Thoracic aorta (tissue), 2 donors: ENCODE measurements around the gene KIF1B. TPM values are rescaled to one million over a fixed set of nuclear protein-coding genes. Genes with fewer than 3 reads are reported as not detected.
A peak's percentile ranks its signal among the peaks of the same experiment; 100 is the strongest.
"Not testable (repeated sequence)": the region's sequence is repeated elsewhere in the genome, so short reads cannot be mapped to it uniquely, and the experiment has no call there.

ENCODE experiments used
- ATAC-seq: fragments of 150-250 bp; one replicate; pipeline ENCODE4 v1.8.0; 2017; ENCODE audit warnings: low read depth; ENCODE audit not compliant: insufficient number of reproducible peaks, low FRiP score
- DNase-seq: peaks from one replicate; pipeline ENCODE4 v3.0.0-alpha.2; 2020; ENCODE audit warnings: low spot score
- H3K27ac ChIP-seq, 2 donors: fragments of 200-600 bp; sonication (generic); 1 replicate in 1 of 2; 2 replicates in 1 of 2; pipeline ENCODE4 v1.5.1; 2016; ENCODE audit warnings: mild to moderate bottlenecking in 2 of 2, moderate library complexity in 2 of 2
- H3K27me3 ChIP-seq: fragments of 200-600 bp; sonication (generic); replicated peaks from 2 replicates; pipeline ENCODE4 v1.6.0; 2016; ENCODE audit warnings: mild to moderate bottlenecking; ENCODE audit not compliant: insufficient read depth
- H3K36me3 ChIP-seq: fragments of 200-600 bp; sonication (generic); one replicate; pipeline ENCODE4 v1.5.1; 2016
- H3K4me1 ChIP-seq, 2 donors: fragments of 200-600 bp; sonication (generic); 1 replicate in 1 of 2; 2 replicates in 1 of 2; pipeline versions ENCODE4 v1.5.1 to v1.6.0; 2016; ENCODE audit warnings: low read depth in 2 of 2, mild to moderate bottlenecking in 1 of 2; ENCODE audit not compliant: control insufficient read depth in 1 of 2
- H3K4me3 ChIP-seq: fragments of 200-600 bp; sonication (generic); 2 replicates; pipeline ENCODE4 v1.5.1; 2016; ENCODE audit warnings: mild to moderate bottlenecking
- H3K9me3 ChIP-seq: fragments of 200-600 bp; sonication (generic); 2 replicates; pipeline ENCODE4 v1.5.1; 2016
- total RNA-seq, 2 donors: library from RNA; depleted of rRNA; stranded (reverse); fragments of >200 nt; gene quantifications; one replicate each; pipeline versions ENCODE4 v1.1.0 to v1.2.3, GENCODE V29; 2016
- TF ChIP-seq, protein P1 (sequence below): fragments of 200-600 bp; sonication (generic); IDR thresholded peaks from one replicate; pipeline ENCODE4 v1.5.1; 2019; ENCODE audit warnings: antibody characterized with exemption

Gene KIF1B
- total RNA-seq, 2 donors from 2014 or later, result 40.1 to 64.3 TPM

- H3K4me1 ChIP-seq, result peaks cover 13 to 36% of the 10 kb centered on the region in 2 donors
- H3K27ac ChIP-seq, result no peak overlapping the region
- TF ChIP-seq, protein P1, sequence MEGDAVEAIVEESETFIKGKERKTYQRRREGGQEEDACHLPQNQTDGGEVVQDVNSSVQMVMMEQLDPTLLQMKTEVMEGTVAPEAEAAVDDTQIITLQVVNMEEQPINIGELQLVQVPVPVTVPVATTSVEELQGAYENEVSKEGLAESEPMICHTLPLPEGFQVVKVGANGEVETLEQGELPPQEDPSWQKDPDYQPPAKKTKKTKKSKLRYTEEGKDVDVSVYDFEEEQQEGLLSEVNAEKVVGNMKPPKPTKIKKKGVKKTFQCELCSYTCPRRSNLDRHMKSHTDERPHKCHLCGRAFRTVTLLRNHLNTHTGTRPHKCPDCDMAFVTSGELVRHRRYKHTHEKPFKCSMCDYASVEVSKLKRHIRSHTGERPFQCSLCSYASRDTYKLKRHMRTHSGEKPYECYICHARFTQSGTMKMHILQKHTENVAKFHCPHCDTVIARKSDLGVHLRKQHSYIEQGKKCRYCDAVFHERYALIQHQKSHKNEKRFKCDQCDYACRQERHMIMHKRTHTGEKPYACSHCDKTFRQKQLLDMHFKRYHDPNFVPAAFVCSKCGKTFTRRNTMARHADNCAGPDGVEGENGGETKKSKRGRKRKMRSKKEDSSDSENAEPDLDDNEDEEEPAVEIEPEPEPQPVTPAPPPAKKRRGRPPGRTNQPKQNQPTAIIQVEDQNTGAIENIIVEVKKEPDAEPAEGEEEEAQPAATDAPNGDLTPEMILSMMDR, result no peak
- no peak for ATAC-seq
- H3K4me3 ChIP-seq, result no peak overlapping the region
- H3K9me3 ChIP-seq, result no peaks in the 10 kb centered on the region
- DNase-seq, result no peak
- H3K36me3 ChIP-seq, result no peaks in the 10 kb centered on the region
- H3K27me3 ChIP-seq, result no peaks in the 10 kb centered on the region
These were observed 40.3 kb downstream of the KIF1B start for GRCh38 chr1:10250663-10251062.

DNA sequence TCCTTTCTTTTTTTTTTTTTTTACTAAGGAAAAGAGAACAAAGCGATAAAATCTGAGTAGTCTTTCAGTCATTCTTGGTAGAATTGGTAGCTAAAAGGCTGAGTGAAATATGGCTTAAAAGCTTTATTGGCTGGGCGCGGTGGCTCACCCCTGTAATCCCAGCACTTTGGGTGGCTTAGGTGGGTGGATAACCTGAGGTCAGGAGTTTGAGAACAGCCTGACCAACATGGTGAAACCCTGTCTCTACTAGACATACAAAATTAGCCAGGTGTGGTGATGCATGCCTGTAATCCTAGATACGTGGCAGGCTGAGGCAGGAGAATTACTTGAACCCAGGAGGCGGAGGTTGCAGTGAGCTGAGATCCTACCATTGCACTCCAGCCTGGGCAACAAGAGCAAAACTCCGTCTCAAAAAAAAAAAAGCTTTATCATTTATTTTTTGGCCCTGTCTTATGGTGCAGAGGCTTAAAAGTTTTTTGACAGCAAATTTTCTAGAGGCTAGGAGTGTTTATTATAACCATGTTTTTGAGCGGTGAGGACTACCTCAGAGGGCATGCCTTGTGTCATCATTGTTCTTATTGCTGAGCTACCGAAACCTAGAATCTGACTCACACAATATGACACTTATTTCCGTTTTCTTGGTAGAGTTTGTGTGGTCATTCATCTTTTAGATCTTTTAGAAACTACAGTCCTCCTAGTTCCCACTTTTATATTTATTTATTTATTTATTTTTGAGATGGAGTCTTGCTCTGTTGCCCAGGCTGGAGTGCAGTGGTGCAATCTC lies 41.1 kb downstream of the KIF1B start:
- H3K4me1 ChIP-seq, result peaks cover 13 to 28% of the 10 kb centered on the region in 2 donors
- not testable (repeated sequence) for H3K27ac ChIP-seq, ATAC-seq

GRCh38 chr1:10252508-10252907 lies 42.1 kb downstream of the KIF1B start:
- no peak for DNase-seq
- TF ChIP-seq, protein P1, result no peak
- H3K27me3 ChIP-seq, result no peaks in the 10 kb centered on the region
- no peak for ATAC-seq
- H3K4me1 ChIP-seq, result peaks cover 13 to 30% of the 10 kb centered on the region in 2 donors
- no peak overlapping the region for H3K4me3 ChIP-seq
- no peak overlapping the region for H3K27ac ChIP-seq
- H3K36me3 ChIP-seq, result no peaks in the 10 kb centered on the region
- no peaks in the 10 kb centered on the region for H3K9me3 ChIP-seq

More for the DNA sequence above, 41.1 kb downstream of the KIF1B start:
- not testable (repeated sequence) for H3K9me3 ChIP-seq, DNase-seq, H3K4me3 ChIP-seq, H3K27me3 ChIP-seq, H3K36me3 ChIP-seq

- Histone ChIP-seq H3K4me1 (peaks cover 18 to 36% of the 10 kb centered on the region in 2 donors), H3K27ac (peak overlapping the region; percentile 27 to 69), H3K9me3 (no peaks in the 10 kb centered on the region), H3K36me3 (no peaks in the 10 kb centered on the region), H3K4me3 (no peak overlapping the region), H3K27me3 (no peaks in the 10 kb centered on the region)
- TF ChIP-seq, protein P1, result no peak
- no peak for DNase-seq
- no peak for ATAC-seq
These were observed 42.8 kb downstream of the KIF1B start for GRCh38 chr1:10253149-10253548.

DNA sequence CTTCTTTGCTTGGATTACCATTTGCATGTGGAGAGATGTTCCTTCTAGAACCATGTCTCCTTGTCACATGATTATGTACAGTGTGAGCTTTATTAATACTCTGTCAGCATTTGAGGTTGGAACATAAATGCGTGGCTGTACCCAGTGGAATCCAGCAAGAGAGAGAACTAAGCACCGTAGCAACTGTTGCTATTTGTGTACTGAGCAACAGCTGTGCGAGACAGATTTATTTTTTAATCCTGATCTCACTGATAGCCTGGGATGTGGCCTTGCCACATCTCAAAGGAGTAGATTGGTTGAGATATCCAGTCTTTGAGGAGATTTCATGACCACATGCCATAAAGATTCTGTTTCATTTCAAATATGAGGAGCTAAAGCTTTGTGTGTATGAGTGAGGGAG lies 43.4 kb downstream of the KIF1B start:
- no peaks in the 10 kb centered on the region for H3K9me3 ChIP-seq
- TF ChIP-seq, protein P1, result no peak
- H3K4me1 ChIP-seq, result peaks cover 19 to 42% of the 10 kb centered on the region in 2 donors
- no peaks in the 10 kb centered on the region for H3K27me3 ChIP-seq
- ATAC-seq, result peak; percentile 86
- H3K4me3 ChIP-seq, result no peak overlapping the region
- H3K36me3 ChIP-seq, result peaks cover 4% of the 10 kb centered on the region
- peak overlapping the region; percentile 31 to 69 for H3K27ac ChIP-seq
- peak; percentile 11 for DNase-seq
